PFSK-1 (cell line): ENCODE measurements around the gene MAPKAPK2.

Experiments used
- FOXP2 ChIP-seq: optimal IDR thresholded peaks from 2 replicates; pipeline ENCODE3; 2011; ENCODE audit warnings: borderline replicate concordance, control low read depth, inconsistent platforms; ENCODE audit not compliant: insufficient read depth; ENCODE audit errors: extremely low read length, extremely low read depth
- POLR2AphosphoS5 ChIP-seq: IDR thresholded peaks from 2 replicates; pipeline ENCODE4 v1.6.1; 2012; ENCODE audit warnings: low read depth, mild to moderate bottlenecking, control low read depth, low read length, moderate library complexity
- SIN3A ChIP-seq: IDR thresholded peaks from 2 replicates; pipeline ENCODE4 v1.6.1; 2012; ENCODE audit warnings: mild to moderate bottlenecking, low read length, moderate library complexity, borderline replicate concordance; ENCODE audit not compliant: insufficient read depth
- TAF1 ChIP-seq: IDR thresholded peaks from 2 replicates; pipeline ENCODE4 v1.6.1; 2012; ENCODE audit warnings: low read length, control low read depth, borderline replicate concordance; ENCODE audit not compliant: insufficient read depth
- TF ChIP-seq, protein P1 (sequence below), 2 experiments: IDR thresholded peaks; 2 replicates each; pipeline versions ENCODE4 v1.6.1 to v1.8.0; 2011 to 2012; ENCODE audit warnings: low read depth in 2 of 2, low read length in 2 of 2, control low read depth in 1 of 2, inconsistent platforms in 1 of 2, mild to moderate bottlenecking in 1 of 2, moderate library complexity in 1 of 2; ENCODE audit not compliant: insufficient read depth in 1 of 2

DNA sequence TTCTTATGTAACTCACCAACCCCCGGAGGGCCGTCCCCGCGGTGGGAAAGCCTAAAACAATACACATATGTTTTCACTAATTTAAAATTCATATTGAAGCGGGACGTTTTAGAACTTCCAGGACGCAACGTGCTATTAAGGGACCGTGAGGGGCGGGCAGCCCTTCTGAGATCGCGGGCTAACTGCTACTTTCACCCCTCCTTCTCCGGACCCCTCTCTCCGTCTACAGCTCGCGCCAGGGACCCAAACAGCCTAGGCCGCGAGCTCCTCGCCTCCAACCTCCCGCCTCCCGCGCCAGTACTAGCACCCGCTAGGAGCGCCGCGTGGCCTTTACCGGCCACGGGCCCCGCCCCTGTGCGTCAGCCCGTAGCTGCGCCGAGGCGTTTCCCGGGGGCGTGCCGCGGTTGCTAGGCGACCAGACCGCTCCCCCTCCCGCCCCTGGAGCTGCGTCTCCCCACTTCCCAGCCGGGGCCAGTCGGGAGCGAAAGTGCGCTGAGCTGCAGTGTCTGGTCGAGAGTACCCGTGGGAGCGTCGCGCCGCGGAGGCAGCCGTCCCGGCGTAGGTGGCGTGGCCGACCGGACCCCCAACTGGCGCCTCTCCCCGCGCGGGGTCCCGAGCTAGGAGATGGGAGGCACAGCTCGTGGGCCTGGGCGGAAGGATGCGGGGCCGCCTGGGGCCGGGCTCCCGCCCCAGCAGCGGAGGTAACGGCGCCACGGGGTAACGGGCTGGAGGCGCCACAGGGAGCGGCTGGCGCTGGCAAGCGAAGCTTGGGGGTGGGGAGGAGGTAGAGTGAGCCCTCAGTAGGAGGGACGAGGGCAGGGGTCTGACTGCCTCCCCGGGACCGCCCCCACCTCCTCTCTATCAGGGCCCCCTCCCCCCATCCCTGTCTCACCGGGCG is 49.4 kb upstream of the MAPKAPK2 start, which contains the start of gene DYRK3:
- TF ChIP-seq POLR2AphosphoS5 = peak; percentile 75
- TF ChIP-seq, protein P1, sequence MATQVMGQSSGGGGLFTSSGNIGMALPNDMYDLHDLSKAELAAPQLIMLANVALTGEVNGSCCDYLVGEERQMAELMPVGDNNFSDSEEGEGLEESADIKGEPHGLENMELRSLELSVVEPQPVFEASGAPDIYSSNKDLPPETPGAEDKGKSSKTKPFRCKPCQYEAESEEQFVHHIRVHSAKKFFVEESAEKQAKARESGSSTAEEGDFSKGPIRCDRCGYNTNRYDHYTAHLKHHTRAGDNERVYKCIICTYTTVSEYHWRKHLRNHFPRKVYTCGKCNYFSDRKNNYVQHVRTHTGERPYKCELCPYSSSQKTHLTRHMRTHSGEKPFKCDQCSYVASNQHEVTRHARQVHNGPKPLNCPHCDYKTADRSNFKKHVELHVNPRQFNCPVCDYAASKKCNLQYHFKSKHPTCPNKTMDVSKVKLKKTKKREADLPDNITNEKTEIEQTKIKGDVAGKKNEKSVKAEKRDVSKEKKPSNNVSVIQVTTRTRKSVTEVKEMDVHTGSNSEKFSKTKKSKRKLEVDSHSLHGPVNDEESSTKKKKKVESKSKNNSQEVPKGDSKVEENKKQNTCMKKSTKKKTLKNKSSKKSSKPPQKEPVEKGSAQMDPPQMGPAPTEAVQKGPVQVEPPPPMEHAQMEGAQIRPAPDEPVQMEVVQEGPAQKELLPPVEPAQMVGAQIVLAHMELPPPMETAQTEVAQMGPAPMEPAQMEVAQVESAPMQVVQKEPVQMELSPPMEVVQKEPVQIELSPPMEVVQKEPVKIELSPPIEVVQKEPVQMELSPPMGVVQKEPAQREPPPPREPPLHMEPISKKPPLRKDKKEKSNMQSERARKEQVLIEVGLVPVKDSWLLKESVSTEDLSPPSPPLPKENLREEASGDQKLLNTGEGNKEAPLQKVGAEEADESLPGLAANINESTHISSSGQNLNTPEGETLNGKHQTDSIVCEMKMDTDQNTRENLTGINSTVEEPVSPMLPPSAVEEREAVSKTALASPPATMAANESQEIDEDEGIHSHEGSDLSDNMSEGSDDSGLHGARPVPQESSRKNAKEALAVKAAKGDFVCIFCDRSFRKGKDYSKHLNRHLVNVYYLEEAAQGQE (IDR thresholded peaks at IDR 0.05; ENCODE audit: insufficient read depth in 1 of 2, low read depth in 2 of 2, low read length in 2 of 2) = no peak
- peak; percentile 89; the same call in 1 of the 2 replicates for TF ChIP-seq SIN3A
- TF ChIP-seq TAF1 = peak; percentile 45; the same call in 1 of the 2 replicates
- peak; percentile 92 for TF ChIP-seq FOXP2
